DMS79 (cell line): ENCODE data around the gene SCYGR8.

Source experiments
- DNase-seq: peaks from one replicate; lab custom pipeline; 2025; lab: John Stamatoyannopoulos, UW

The SCYGR8 gene

DNA sequence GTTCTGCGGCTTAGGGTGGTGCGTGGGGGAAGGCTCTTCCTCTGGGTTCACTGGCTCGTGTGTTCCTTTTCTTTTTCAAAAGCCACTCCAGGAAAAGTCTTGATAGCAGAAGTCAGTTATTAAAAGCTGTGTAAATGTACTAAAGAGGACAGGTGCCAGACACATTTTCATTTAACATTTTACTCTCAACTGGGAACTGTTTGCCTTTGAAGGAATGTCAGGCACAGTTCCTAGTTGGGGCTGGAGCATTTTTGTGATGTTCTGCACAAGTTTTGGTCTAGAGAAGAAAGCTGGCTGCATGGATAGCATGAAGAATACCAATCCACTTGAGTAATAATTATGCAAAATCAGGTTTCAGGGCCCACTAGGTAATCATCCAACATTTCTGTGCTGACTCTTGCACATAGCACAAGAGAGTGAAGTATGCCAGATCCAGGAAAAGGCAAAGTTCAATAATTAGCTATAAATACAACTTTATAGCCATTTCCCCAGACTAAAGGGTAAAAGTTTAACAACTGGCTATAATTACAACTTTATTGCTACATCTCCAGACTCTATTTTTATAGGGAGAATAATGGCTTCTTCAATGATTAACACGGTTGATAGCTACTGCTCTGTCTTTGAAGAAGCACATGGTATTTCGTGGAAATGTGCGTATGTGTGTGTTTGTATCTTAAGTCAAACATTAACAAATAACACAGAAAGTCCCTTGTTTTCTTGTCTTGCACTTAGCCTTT is 16.2 kb downstream of the SCYGR8 start:
- DNase-seq, result no peak

DNA sequence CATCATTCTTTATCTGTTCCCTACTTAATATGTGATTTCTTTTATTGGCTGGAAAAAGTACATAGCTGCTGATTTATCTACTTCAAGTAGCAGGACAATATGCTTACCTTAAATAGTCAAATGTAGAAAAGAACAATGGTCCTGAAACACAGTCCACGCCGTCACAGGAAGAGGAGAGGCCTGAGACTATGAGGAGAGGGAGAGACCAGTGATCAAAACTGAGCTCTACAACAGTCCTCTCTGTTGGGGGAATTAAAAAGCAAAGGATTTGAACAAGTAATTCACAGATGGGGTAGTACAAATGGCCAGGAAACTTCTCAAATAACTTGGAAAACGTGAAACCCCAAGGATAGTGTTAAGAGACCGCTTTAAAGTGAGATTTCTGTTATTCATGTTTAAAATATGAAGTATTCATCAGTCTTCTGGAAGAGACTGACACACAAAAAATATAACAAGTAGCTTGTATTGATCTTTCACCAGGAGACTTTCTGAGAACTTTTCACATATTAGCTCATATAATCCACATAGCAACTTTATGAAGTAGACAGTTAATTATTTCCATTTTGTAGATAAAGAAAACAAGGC is 20.2 kb downstream of the SCYGR8 start:
- DNase-seq, result no peak

DNA sequence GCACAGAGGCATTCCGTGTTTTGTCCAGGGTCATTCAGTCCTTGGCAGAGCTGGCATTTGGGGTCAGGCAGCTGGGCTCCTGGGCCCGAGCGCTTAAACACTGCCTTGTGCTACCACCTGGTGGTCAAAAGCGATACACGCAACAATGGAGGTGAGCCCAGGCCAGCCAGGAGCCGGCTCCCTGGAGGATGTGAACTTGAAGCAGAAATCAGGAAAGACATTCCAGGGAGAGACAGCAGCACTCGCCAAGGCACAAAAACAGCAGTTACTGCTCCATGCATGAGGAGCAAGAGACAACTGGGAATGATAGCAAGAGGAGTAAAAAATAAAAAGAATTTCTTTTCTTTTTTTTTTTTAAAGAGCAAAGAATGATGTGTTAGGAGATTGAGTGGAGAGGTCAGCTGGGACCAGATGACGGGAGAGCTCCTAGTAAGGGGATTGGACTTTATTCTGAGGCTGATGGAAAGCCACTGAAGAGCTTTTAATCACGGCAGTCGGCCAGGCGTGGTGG is 20.7 kb downstream of the SCYGR8 start:
- peak; percentile 7 for DNase-seq

DNA sequence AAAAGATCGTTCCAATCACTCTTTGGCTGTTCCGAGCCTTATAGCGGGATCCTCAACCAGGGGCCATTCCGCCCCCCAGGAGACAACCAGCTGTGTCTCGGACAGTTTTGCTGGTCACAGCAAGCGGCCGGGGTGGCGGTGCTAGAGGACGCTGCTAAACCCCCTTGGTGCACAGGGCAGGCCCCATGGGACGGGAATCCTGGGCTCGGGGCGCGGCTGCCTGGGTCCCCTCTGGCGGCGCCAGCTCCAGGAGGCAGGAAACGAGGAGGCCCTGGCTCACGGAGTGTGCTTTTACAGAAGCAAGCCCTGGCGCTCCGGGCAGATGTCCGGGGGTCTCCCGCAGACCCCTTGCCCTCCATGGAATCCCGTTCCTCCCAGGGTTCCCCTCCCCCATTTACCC is 22.1 kb downstream of the SCYGR8 start:
- DNase-seq, result no peak

DNA sequence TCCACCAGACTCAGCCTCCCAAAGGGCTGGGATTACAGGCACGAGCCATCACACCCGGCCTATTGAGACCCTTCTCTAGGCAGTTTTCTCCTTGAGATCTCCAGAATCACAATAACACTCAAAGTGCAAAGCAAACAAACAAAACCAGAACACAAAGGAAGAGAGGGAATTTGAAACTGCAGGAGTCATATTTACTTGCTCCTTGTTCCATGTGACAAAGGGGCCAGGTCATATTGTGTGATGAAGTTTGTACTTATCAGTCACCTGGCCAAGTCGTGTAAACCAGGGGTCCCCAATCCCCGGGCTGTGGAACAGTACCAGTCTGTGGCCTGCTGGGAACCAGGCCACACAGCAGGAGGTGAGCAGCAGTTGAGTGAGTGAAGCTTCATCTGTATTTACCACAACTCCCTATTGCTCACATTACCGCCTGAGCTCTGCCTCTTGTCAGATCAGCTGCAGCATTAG is 26.5 kb downstream of the SCYGR8 start:
- peak; percentile 45 for DNase-seq

DNA sequence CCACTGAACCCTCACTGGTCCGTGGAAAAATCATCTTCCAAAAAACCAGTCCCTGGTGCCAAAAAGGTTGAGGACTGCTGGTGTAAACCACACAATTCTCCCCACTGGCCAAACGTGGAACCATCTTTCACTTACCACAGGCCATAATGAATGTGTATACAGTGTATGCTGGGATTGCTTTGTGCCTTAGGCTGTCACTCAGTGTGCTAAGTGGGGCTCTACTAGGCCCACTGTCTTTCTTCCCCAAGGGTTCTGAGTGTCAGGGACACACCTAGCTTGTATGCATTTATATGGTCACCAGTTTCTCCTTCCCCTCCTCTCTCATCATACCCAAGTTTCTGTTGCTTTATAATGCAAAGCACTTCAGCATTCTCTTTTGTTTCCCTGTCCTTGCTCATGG is 27.2 kb downstream of the SCYGR8 start:
- no peak for DNase-seq

DNA sequence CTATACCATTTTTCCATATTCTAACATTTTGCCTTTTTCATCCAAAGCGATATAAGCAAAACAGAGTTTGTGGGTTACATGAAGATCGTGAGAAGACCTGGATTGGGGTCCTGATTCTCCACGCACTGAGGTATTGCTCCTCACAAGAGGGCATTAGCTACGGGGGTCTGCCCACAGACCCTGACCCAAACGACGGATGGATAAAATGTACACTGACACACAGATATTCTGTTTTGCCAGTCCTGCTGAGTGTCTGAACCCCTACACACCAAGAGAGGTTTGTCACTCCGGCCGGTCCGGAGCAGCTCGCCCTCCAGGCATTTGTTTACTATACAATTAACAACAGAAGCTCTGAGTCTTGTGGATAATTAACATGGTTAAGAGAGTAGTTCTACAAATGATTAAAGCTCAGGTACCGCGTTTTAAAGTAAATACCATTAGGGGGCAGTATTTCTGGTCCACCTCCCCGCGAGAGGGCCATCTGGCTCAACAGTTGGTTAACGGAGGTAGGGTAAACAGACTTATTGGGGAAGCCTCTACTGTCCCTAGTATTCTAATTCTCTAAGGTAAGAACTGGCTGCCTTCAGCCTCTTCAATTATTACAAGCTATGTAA is 28.4 kb downstream of the SCYGR8 start:
- DNase-seq, result no peak

DNA sequence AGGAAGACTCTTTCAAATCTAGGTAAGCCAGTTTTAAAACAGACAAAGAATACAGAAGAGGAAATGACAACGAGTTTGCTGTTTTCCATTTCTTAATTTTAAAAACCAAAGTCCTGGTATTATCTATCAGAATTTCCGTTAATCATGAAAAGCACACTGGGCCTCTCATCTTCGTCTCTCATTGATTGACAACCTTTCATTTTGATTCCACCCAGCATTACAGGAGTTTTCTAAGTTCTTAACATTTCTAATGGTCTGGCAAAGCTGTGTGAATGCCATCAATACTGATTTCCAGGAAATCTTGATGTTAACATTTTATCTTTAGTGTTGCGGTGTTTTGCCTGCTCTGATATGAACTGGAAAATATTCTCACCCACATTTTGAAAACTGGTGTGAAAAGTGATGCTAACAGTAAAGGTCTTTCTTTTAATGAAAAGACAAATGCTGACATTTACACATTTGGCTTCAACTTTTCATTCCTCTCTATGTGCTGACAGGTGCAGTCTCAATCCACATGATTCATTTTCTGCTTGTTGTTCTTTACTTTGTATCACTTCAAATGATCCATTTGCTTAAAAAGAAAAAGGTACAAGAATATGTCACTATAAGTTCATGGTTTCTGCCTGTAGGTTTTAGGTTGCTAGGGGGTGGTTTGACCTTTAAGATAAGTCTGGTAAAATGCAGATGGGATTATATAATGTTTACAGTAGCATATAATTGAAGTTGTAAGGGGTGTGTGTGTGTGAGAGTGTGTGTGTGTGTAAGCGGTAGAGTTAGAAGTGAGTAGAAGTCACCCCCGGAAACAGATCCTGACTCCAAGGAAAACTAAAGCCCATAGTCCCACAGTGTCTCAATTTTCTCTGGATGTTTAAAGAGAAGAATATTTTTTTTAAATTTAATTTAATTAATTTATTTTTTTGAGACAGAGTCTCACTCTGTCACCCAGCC is 29.5 kb downstream of the SCYGR8 start:
- no peak for DNase-seq

DNA sequence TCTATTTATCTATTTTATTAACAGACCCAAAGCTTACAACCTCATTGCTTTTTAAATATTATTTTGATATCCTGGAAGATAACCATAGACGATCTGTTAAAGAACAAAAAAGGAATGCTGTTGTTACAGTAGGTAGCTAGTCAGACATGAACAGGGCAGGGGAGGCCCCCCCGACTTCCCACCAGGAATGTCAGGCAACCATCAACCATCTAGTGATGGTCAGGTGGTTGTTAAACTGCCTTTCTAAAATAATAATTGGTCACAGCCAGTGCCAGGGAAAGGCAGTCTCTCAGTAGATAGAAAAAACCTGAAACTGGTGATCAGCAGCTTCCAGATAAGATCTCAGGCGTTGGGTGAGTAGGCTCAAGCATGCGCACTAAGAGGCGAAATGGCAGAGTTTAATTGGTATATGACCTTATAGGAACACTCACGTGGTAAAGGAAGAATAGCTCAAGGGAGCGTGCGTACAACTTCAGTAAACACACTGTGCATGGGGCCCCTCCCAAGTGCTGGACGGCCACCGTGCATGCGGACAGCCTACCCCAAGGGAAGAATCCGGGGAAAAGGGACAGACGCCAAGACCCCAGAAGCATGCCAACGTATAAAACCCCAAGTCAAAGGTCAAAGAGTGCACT is 35.4 kb downstream of the SCYGR8 start:
- DNase-seq, result no peak

DNA sequence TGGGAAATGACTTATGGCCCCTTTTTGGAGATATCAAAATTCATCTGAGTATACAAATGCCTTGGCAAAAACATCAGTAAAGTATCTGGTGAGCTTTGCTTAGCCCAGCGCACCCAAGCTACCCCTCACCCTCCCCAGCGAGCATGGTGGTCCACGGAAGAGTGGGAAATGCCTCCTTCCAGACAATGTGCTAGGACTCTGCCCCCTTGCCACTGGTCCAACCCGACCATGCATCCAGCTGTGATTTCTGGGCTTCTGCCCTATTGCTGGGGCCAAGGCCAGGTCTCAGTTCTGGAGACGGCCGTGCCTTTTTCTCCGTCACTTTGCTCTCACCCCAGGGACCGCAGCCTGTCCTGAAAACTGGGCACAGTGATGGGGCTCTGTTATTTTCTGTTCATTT is 36.1 kb downstream of the SCYGR8 start:
- no peak for DNase-seq

DNA sequence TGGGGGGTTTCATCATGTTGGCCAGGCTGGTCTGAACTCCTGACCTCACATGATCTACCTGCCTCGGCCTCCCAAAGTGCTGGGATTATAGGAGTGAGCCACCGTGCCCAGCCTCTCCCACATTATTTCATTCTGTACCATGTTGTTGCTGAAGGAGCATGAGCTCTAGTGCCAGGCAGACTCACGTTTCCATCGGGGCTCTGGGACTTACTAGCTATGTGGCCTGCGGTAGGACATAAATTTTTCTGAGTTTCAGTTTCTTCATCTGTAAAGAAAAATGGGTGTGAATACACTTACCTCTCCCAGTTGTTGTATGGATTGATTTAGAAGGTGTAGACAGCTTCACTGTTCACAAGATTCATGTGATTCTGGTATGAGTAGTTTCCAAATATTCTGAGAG is 37.1 kb downstream of the SCYGR8 start:
- no peak for DNase-seq

DNA sequence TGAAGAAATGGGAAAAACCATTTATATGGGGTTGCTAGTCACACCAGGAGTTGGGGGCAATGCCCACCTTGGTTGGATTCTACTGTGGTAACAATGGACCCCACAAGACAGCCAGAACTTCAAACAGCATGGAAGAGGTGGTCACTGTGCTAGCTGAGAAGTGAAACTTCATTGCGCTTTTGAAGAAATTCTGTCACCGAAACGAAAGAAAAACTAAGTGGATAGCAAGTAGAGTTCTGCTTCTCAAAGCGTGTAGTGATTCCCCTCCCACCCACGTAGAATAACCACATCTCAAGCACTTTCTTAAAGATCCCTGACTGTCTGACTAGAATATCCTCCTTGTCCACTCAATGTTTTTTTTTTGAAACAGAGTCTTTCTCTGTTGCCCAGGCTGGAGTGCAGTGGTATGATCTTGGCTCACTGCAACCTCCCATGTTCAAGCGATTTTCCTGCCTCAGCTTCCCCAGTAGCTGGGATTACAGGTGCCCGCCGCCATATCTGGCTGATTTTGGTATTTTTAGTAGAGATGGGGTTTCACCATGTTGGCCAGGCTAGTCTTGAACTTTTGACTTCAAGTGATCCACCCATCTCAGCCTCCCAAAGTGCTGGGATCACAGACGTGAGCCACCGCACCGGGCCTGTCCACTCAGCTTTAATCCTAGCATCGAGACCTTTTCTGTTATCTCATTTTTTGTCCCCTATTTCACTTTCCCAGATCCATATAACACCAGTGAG is 37.9 kb downstream of the SCYGR8 start:
- DNase-seq, result no peak

DNA sequence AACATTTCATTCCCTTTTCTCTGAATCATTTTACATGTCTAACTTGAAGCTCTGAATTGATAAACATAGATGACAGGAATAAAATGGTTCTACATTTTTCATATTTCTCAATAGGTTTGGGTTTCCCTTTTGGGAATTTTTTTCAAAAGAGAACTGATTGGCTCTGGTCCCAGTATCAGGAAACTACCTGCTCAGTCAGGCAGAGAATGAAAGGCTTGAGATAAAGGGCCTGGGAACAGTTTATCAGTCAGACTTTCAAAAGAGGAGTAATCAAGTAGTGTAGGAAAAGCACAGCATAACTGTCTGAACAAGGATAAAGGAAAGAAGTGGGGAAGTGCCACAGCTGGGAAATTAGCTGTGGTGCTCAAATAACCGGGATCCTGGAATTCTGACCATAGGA is 39.6 kb downstream of the SCYGR8 start:
- no peak for DNase-seq

DNA sequence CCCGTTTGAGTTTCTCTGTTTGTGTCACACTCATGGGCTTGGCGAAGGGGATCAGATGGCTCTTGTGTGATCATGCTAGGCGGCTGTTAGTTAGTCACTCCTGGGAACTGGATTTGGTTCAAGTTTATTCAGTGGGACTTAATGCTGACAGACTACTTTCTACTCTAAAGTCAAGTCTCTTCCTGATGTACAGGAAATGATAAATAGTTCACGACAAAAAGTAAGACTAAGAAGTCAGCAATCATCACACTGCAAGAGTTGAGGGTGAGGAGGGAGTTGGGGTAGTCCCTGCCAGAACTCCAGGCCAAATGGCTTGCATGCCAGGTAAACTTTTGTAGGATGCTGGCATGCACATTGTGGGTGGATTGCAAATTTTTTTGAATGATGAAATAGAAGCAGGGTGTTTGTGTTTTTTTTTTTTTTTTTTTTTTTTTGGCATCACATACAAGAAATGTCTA is 42.9 kb downstream of the SCYGR8 start:
- no peak for DNase-seq

DNA sequence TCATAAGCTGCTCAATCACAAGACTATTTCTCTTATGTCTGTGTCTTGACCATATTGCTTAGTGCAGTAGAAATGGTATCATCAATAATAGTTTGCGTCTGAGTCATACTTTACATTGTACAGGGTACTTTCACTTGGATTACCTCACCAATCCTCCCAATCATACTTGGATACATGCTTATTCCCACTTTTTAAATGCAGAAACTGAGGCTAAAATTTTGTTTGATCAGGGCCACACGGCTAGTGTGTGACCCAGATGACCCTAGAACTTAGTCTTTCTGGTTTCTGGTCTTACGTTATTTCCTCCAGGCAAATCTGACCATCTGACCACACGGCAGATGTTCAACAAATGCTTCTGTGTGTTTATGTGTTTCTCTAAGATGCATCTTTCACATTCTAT is 44.1 kb downstream of the SCYGR8 start:
- no peak for DNase-seq

DNA sequence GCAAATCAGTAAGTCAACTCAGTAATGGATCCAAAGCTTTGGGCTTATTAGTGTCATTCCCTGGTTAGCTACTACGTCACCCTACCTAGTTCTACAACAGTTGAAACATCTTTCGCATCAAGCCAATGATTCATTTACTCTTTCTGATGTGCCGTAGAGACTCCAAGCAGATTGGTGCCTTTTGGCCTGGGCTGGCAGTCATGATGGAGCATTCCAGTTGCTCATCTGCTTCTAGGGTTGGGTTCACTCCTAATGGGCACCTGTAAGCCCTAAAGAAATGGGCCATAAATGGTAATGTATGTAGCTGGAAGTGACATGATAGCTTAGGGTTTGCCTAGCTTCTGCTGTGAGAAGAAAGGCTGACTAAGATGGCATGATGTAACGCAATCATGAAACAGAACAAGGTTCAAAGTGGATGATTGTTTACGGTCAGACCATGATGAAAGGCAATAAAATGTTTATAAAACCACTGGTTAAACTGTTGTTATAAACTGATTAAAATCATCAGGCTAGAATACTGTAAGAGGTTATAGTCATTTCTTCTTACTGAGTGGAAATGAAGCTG is 47.5 kb downstream of the SCYGR8 start:
- DNase-seq, result no peak
